GM19023 (cell line): ENCODE measurements around the gene CNTRL.
"Not testable (repeated sequence)": the region's sequence is repeated elsewhere in the genome, so short reads cannot be mapped to it uniquely, and the experiment has no call there.

ENCODE experiments used
- ATAC-seq: cut with Tn5 transposase; IDR thresholded peaks from one replicate; pipeline ENCODE4 v1.9.1; 2021; ENCODE audit warnings: mild to moderate bottlenecking, moderate library complexity; ENCODE audit not compliant: unreplicated experiment

Gene CNTRL

GRCh38 chr9:121123816-121124535, 49.2 kb downstream of the CNTRL start:
- ATAC-seq, result no peak

GRCh38 chr9:121125590-121125989, 50.8 kb downstream of the CNTRL start:
- ATAC-seq, result no peak

- not testable (repeated sequence) for ATAC-seq
These were observed 54.6 kb downstream of the CNTRL start for GRCh38 chr9:121129384-121129783.

- ATAC-seq, result no peak
These were observed 58.5 kb downstream of the CNTRL start for GRCh38 chr9:121133104-121133816.

- ATAC-seq, result no peak
These were observed 60.9 kb downstream of the CNTRL start for GRCh38 chr9:121135642-121136041.

- no peak for ATAC-seq
These were observed 63.8 kb downstream of the CNTRL start for GRCh38 chr9:121138561-121138960.

GRCh38 chr9:121138973-121139372, 64.2 kb downstream of the CNTRL start:
- no peak for ATAC-seq

GRCh38 chr9:121140162-121140561, 65.4 kb downstream of the CNTRL start:
- ATAC-seq, result no peak

GRCh38 chr9:121141306-121141705, 66.6 kb downstream of the CNTRL start:
- ATAC-seq, result no peak

GRCh38 chr9:121141706-121142105, 67.0 kb downstream of the CNTRL start:
- no peak for ATAC-seq

- no peak for ATAC-seq
These were observed 69.0 kb downstream of the CNTRL start for GRCh38 chr9:121143771-121144170.

- no peak for ATAC-seq
These were observed 69.7 kb downstream of the CNTRL start for GRCh38 chr9:121144482-121144881.

GRCh38 chr9:121150188-121150587, 75.4 kb downstream of the CNTRL start:
- no peak for ATAC-seq

GRCh38 chr9:121153642-121154041, 78.9 kb downstream of the CNTRL start:
- no peak for ATAC-seq

GRCh38 chr9:121154782-121155181, 80.0 kb downstream of the CNTRL start:
- no peak for ATAC-seq

GRCh38 chr9:121156263-121156731, 81.5 kb downstream of the CNTRL start:
- peak; percentile 63 for ATAC-seq

- ATAC-seq, result no peak
These were observed 83.2 kb downstream of the CNTRL start for GRCh38 chr9:121157939-121158338.

- ATAC-seq, result no peak
These were observed 85.3 kb downstream of the CNTRL start for GRCh38 chr9:121160025-121160424.

- ATAC-seq, result no peak
These were observed 93.3 kb downstream of the CNTRL start for GRCh38 chr9:121168052-121168451.

- no peak for ATAC-seq
These were observed 94.4 kb downstream of the CNTRL start for GRCh38 chr9:121169094-121169601.

- ATAC-seq, result no peak
These were observed 96.5 kb downstream of the CNTRL start for GRCh38 chr9:121171236-121171635.
